Prostate gland (tissue), 2 donors: Measurements from ENCODE around the gene SWAP70.

ENCODE experiments used
- CTCF ChIP-seq, 4 experiments: fragments of 200-600 bp in 2 of 4; fragments of 450-650 bp in 2 of 4; sonication (generic) in 2 of 4; IDR thresholded peaks; 1 replicate in 3 of 4; 2 replicates in 1 of 4; pipeline ENCODE4 v1.5.1; 2016 to 2019; ENCODE audit warnings: antibody characterized with exemption in 4 of 4, mild to moderate bottlenecking in 2 of 4, moderate library complexity in 2 of 4
- POLR2A ChIP-seq: fragments of 450-650 bp; IDR thresholded peaks from one replicate; pipeline ENCODE4 v1.6.1; 2016; ENCODE audit warnings: antibody characterized with exemption, mild to moderate bottlenecking
- POLR2AphosphoS5 ChIP-seq: sonication (generic); formaldehyde crosslinking; IDR thresholded peaks from one replicate; pipeline ENCODE4 v1.6.1; 2017; ENCODE audit warnings: antibody characterized with exemption

GRCh38 chr11:9773524-9773923 is 109.6 kb downstream of the SWAP70 start:
- TF ChIP-seq CTCF (IDR thresholded peaks at IDR 0.05) = no peak
- no peak for TF ChIP-seq POLR2AphosphoS5
- TF ChIP-seq POLR2A = no peak
